NK-92 (cell line): ENCODE results near the gene ZNF304.
A peak's percentile ranks its signal among the peaks of the same experiment; 100 is the strongest.

Experiments
- DNase-seq: peaks from one replicate; lab custom pipeline; 2025; ENCODE audit not compliant: unreplicated experiment; lab: John Stamatoyannopoulos, UW

ZNF304 gene

GRCh38 chr19:57350877-57351805 lies at the start of gene ZNF304:
Gene ZNF304 (plus strand): TSS chr19:57351271. CDS start chr19:57351665, 394 bp downstream.
- no peak for DNase-seq

GRCh38 chr19:57302020-57302465 lies 49.0 kb upstream of the ZNF304 start:
- DNase-seq = no peak

- no peak for DNase-seq
Measured at GRCh38 chr19:57302727-57303401, 48.2 kb upstream of the ZNF304 start.

- no peak for DNase-seq
Measured at GRCh38 chr19:57305056-57305455, 46.0 kb upstream of the ZNF304 start.

- no peak for DNase-seq
Measured at GRCh38 chr19:57308514-57308913, 42.6 kb upstream of the ZNF304 start.

GRCh38 chr19:57310792-57311191 lies 40.3 kb upstream of the ZNF304 start:
- DNase-seq = no peak

GRCh38 chr19:57314146-57314545 lies 36.9 kb upstream of the ZNF304 start:
- no peak for DNase-seq

- no peak for DNase-seq
Measured at GRCh38 chr19:57317503-57317902, 33.6 kb upstream of the ZNF304 start.

- no peak for DNase-seq
Measured at GRCh38 chr19:57319869-57320179, 31.2 kb upstream of the ZNF304 start.

- DNase-seq = peak; percentile 32
Measured at GRCh38 chr19:57320180-57321084, 30.6 kb upstream of the ZNF304 start, which contains the start of gene ZNF543. Gene ZNF543 (plus strand): TSS chr19:57320472. CDS start chr19:57320854, 382 bp downstream.

GRCh38 chr19:57321116-57321515 lies 30.0 kb upstream of the ZNF304 start:
- DNase-seq = no peak

- DNase-seq = no peak
Measured at GRCh38 chr19:57321751-57322150, 29.3 kb upstream of the ZNF304 start.

GRCh38 chr19:57324992-57325391 lies 26.1 kb upstream of the ZNF304 start:
- DNase-seq = no peak

GRCh38 chr19:57327993-57328392 lies 23.1 kb upstream of the ZNF304 start:
- DNase-seq = no peak

GRCh38 chr19:57334191-57334590 lies 16.9 kb upstream of the ZNF304 start:
- no peak for DNase-seq

GRCh38 chr19:57338877-57339276 lies 12.2 kb upstream of the ZNF304 start:
- DNase-seq = no peak

- no peak for DNase-seq
Measured at GRCh38 chr19:57342582-57342981, 8.5 kb upstream of the ZNF304 start.

GRCh38 chr19:57348136-57348535 lies 2.9 kb upstream of the ZNF304 start:
- DNase-seq = no peak

- DNase-seq = no peak
Measured at GRCh38 chr19:57351867-57352266, 796 bp downstream of the ZNF304 start.

- DNase-seq = no peak
Measured at GRCh38 chr19:57355916-57356315, 4.8 kb downstream of the ZNF304 start.

- DNase-seq = no peak
Measured at GRCh38 chr19:57357406-57357805, 6.3 kb downstream of the ZNF304 start.
